ENCODE results near the gene SSBP4.

Gene SSBP4

DNA sequence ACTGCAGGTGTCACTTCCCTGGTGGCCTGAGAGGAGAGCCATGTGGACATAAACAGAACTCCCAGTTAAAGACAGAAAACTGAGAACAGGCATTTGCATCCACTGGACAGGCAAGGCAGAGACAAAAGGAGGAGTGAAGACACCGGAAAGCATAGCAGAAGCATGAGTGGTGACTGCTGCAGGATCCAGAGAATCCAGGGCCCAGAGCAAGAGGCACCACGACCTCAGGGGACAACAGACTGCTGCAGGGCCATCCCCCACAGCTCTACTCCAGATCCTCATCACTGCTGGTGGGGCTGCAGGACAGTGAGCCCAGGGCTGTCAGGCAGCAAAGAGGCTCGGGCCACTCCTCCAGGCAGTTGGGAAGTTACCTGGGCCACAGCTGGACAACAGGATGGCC lies 33.2 kb downstream of the SSBP4 start:
- peak overlapping the region; percentile 54 to 92 (median 84) for H3K4me2 ChIP-seq
- peaks cover 37 to 100% (median 72%) of the 10 kb centered on the region in 11 experiments for H3K36me3 ChIP-seq
- peaks cover 30 to 47% (median 40%) of the 10 kb centered on the region in 10 experiments for H3K4me1 ChIP-seq
- H3K9me3 ChIP-seq (replicated peaks in 1 of 11): no peaks in the 10 kb centered on the region
- no peaks in the 10 kb centered on the region for H3K27me3 ChIP-seq
- no peak overlapping the region for H3K4me3 ChIP-seq
- peaks cover 44 to 100% (median 73%) of the 10 kb centered on the region in 11 experiments for H4K20me1 ChIP-seq
- H3K27ac ChIP-seq: peak overlapping the region in 1 of 11 experiments; percentile 49; a peak in 1 of 22 replicates
- TF ChIP-seq Cebpa-rat (IDR thresholded peaks at IDR 0.05): no peak
- peak overlapping the region in 9 of 11 experiments; percentile 5 to 68 (median 48); a peak in 14 of 22 replicates for H3K9ac ChIP-seq

DNA sequence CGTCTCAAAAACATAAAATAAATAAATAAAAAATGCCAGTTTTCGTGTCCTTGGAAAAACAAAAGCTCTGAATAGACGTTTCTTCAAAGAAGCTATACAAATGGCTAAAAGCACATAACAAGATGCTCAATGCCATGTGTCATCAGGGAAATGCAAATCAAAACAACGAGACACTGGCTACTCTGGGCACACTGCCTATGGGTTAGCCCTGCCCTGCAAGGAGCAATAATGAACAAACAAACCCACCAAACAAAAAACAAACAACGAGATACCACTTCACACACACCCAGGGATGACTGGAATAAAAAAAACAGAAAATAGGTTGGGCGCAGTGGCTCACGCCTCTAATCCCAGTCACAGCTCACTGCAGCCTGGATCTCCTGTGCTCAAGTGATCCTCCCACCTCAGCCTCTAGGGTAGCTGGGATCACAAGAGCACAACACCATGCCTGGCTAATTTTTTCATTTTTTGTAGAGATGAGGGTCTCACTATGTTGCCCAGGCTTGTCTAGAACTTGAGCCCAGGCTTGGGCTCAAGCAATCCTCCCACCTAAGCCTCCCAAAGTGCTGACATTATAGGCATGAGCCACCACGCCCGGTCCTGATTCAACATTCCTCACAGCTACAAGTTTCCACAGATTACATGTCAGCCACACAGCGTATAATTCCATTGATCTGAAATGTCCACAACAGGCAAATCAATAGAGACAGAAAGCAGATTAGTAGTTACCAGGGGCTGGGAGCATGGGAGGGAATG lies 34.2 kb downstream of the SSBP4 start:
- peak overlapping the region in 4 of 11 experiments; percentile 5 to 49 (median 22); a peak in 3 of 22 replicates for H3K9ac ChIP-seq
- no peaks in the 10 kb centered on the region for H3K9me3 ChIP-seq (replicated peaks in 1 of 11)
- peaks cover 30 to 45% (median 39%) of the 10 kb centered on the region in 10 experiments for H3K4me1 ChIP-seq
- no peak overlapping the region for H3K4me3 ChIP-seq
- no peak for TF ChIP-seq Cebpa-rat (IDR thresholded peaks at IDR 0.05)
- no peaks in the 10 kb centered on the region for H3K27me3 ChIP-seq
- peaks cover 38 to 100% (median 72%) of the 10 kb centered on the region in 11 experiments for H3K36me3 ChIP-seq
- H3K4me2 ChIP-seq: peak overlapping the region in 2 of 11 experiments; percentile 7 to 86; a peak in 1 of 22 replicates
- H4K20me1 ChIP-seq: peaks cover 41 to 100% (median 73%) of the 10 kb centered on the region in 11 experiments
- no peak overlapping the region for H3K27ac ChIP-seq

DNA sequence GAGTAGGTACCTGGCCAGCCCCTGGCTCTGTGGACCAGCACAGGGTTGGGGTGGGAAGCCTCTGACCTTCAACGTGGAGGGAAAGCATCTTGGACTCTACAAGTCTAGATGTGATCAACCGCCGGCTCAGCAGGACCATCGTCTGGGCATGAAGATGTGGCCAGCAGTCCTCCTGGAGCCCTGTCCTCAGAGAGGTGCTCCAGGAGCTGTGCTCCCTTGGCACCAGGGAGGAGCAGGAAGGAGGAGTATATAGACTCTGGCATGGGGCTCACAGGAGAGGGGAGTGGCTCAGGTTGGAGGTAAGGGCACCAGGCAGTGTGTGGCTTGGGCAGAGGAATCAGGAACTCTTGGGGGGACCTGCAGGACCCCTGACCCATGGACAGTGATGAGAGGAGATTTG lies 37.1 kb downstream of the SSBP4 start:
- TF ChIP-seq Cebpa-rat (IDR thresholded peaks at IDR 0.05): no peak
- H3K27me3 ChIP-seq: no peaks in the 10 kb centered on the region
- H3K9me3 ChIP-seq (replicated peaks in 1 of 11): no peaks in the 10 kb centered on the region
- H3K4me2 ChIP-seq: no peak overlapping the region
- H3K27ac ChIP-seq: no peak overlapping the region
- peaks cover 42 to 100% (median 76%) of the 10 kb centered on the region in 11 experiments for H3K36me3 ChIP-seq
- H3K4me1 ChIP-seq: peaks cover 24 to 49% (median 44%) of the 10 kb centered on the region in 10 experiments
- H3K9ac ChIP-seq: no peak overlapping the region
- peaks cover 28 to 100% (median 71%) of the 10 kb centered on the region in 11 experiments for H4K20me1 ChIP-seq
- no peak overlapping the region for H3K4me3 ChIP-seq

DNA sequence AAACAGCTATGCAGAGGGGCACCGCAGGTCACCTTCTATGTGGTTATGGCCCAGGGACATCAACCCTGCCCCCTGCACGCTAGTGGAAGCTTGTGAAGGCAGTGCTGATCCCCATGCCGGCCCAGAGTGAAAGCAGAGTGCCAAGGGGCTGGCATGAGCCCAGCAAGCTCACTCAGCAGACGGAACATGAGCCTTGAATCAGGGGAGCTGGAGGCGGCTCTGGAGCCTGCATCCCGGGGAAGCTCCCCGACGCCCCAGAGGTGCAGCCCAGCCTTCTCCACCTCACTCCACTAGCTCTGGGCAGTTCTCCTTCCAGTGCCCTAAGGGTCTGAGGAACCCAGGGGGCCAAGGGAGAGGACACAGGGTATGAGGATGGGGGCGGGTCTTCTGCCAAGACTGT lies 37.8 kb downstream of the SSBP4 start:
- peaks cover 26 to 100% (median 70%) of the 10 kb centered on the region in 11 experiments for H4K20me1 ChIP-seq
- H3K27ac ChIP-seq: no peak overlapping the region
- peaks cover 44 to 100% (median 81%) of the 10 kb centered on the region in 11 experiments for H3K36me3 ChIP-seq
- no peak overlapping the region for H3K4me3 ChIP-seq
- H3K9ac ChIP-seq: no peak overlapping the region; a peak in 2 of 22 replicates
- H3K27me3 ChIP-seq: no peaks in the 10 kb centered on the region
- H3K4me1 ChIP-seq: peaks cover 24 to 49% (median 44%) of the 10 kb centered on the region in 10 experiments
- TF ChIP-seq Cebpa-rat (IDR thresholded peaks at IDR 0.05): no peak
- no peak overlapping the region for H3K4me2 ChIP-seq
- no peaks in the 10 kb centered on the region for H3K9me3 ChIP-seq (replicated peaks in 1 of 11)

DNA sequence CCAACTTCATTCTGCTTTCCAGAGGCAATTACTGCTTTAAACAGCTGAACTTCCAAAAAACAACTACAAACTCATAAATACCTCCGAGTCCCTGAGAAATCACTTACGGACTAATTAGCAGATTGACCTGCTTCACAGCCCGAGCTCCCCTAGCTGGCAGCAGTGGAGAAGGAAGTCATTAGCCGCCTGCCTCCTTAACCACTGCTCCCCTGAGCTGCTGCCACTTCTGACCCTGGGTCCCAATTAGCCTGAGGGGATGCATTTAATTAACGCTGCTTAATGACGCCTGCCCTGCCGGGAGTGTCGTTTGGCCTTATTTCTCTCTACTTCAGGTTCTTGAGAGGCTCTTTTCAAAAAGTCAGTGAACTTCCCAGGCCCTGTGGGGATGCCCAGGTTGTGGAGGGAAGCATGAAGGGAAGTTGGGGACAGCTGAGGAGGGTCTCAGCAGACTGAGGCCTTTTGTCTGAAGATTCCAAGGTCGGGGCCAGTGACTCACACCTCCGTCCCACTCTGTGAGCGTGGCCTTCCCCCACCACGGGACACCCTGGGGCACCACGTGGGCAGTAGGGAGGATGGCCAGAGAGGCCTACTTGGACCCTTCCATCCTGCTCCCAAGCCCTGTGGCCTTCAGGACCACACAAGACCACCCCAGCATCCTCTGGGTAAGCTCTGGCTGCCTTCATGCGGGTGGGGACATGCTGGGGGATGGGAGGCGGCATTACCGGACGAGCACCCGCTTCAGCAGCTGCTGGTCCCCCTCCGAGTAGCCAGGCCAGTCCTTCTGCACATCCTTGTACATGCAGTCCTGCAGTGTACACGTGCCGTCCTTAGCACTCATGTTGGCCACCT lies 38.5 kb downstream of the SSBP4 start:
- peaks cover 24 to 100% (median 67%) of the 10 kb centered on the region in 11 experiments for H4K20me1 ChIP-seq
- H3K36me3 ChIP-seq: peaks cover 44 to 100% (median 86%) of the 10 kb centered on the region in 11 experiments
- H3K4me3 ChIP-seq: no peak overlapping the region
- H3K4me2 ChIP-seq: no peak overlapping the region
- H3K4me1 ChIP-seq: peaks cover 23 to 49% (median 44%) of the 10 kb centered on the region in 10 experiments
- no peak overlapping the region for H3K27ac ChIP-seq
- H3K9ac ChIP-seq: no peak overlapping the region; a peak in 2 of 22 replicates
- no peaks in the 10 kb centered on the region for H3K9me3 ChIP-seq (replicated peaks in 1 of 11)
- no peak for TF ChIP-seq Cebpa-rat (IDR thresholded peaks at IDR 0.05)
- no peaks in the 10 kb centered on the region for H3K27me3 ChIP-seq

DNA sequence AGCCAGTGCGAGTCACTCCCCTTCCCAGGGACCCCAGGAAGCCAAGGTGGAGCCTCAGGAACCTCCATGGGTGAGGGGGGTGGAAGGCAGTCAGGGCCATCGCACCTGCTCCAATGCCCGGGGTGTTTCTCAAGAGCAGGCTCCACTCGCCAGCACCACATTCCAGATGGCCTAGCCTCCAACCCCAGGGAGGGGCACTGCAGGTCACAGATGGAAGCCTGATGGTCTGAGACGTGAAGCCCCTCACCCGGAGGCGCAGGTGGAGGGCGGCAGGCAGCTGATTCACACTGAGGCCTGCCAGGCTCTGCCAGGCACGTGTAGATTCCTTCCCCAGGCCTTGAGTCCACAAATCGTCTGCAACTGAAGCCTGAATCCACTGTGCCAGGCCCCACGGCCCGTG lies 41.7 kb downstream of the SSBP4 start:
- H3K27ac ChIP-seq: peak overlapping the region in 3 of 11 experiments; percentile 5 to 54 (median 15); a peak in 4 of 22 replicates
- H3K36me3 ChIP-seq: peaks cover 57 to 100% (median 93%) of the 10 kb centered on the region in 11 experiments
- peak overlapping the region in 9 of 11 experiments; percentile 51 to 88 (median 81); a peak in 17 of 22 replicates for H3K4me2 ChIP-seq
- TF ChIP-seq Cebpa-rat (IDR thresholded peaks at IDR 0.05): no peak
- H3K27me3 ChIP-seq: no peaks in the 10 kb centered on the region
- H3K9me3 ChIP-seq (replicated peaks in 1 of 11): no peaks in the 10 kb centered on the region
- no peak overlapping the region for H3K4me3 ChIP-seq
- H3K4me1 ChIP-seq: peaks cover 36 to 67% (median 55%) of the 10 kb centered on the region in 10 experiments
- H4K20me1 ChIP-seq: peaks cover 40 to 100% (median 77%) of the 10 kb centered on the region in 11 experiments
- peak overlapping the region in 8 of 11 experiments; percentile 1 to 60 (median 14); a peak in 7 of 22 replicates for H3K9ac ChIP-seq

DNA sequence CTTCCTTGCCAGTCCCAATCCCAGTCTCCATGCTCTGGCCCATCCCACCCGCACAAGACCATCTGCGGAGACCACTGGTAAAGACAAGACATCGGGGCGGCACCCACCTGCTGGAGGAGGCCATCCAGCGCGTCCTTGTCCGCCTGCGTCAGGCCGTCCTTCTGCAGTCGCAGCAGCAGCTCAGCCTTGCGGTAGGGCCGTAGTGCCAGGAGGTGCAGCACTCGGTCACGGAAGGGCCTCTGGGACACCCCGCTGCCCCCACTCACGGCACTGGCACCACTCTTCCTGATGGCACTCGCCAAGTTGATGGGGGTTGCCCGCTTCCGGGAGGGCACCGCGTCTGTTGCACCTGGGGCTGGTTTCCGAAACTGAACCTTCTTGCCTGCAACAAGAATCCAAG lies 42.3 kb downstream of the SSBP4 start:
- Histone ChIP-seq H3K27ac (peak overlapping the region in 5 of 11 experiments; percentile 1 to 54 (median 5); a peak in 4 of 22 replicates), H3K9ac (peak overlapping the region in 8 of 11 experiments; percentile 1 to 60 (median 32); a peak in 9 of 22 replicates), H3K36me3 (peaks cover 51 to 100% (median 91%) of the 10 kb centered on the region in 11 experiments), H3K4me2 (peak overlapping the region; percentile 14 to 88 (median 73); a peak in 20 of 22 replicates), H3K4me1 (peaks cover 42 to 67% (median 60%) of the 10 kb centered on the region in 10 experiments), H3K4me3 (no peak overlapping the region), H3K27me3 (no peaks in the 10 kb centered on the region), H3K9me3 (replicated peaks in 1 of 11) (no peaks in the 10 kb centered on the region), H4K20me1 (peaks cover 46 to 100% (median 77%) of the 10 kb centered on the region in 11 experiments)
- TF ChIP-seq Cebpa-rat (IDR thresholded peaks at IDR 0.05): no peak

DNA sequence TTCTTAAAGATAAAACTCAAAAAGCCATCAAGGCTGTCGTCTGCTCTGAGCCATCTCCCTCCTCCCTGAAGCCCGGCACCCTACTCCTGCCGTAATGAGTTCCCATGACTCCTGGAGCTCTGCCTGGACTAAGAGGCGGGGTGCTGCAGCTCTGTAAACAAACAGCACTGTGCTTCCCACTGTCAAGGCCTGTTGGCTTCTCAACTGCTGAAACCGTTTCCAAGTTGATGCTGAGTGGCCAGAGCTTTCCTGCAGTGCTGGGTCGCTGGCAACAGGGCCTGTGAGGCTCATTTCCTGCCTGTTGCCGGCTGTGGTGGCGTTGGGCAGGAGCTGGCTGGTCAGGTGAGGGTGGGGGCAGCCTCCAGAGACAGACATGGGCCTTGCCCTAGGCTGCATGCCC lies 45.4 kb downstream of the SSBP4 start:
- Histone ChIP-seq H3K4me3 (no peak overlapping the region), H3K4me2 (peak overlapping the region; percentile 43 to 74 (median 65)), H3K27ac (peak overlapping the region in 6 of 11 experiments; percentile 6 to 55 (median 28); a peak in 10 of 22 replicates), H3K36me3 (peaks cover 34 to 93% (median 59%) of the 10 kb centered on the region in 11 experiments), H3K4me1 (peaks cover 65 to 89% (median 82%) of the 10 kb centered on the region in 10 experiments), H3K27me3 (no peaks in the 10 kb centered on the region), H3K9me3 (replicated peaks in 1 of 11) (no peaks in the 10 kb centered on the region), H4K20me1 (peaks cover 63 to 97% (median 83%) of the 10 kb centered on the region in 11 experiments), H3K9ac (peak overlapping the region; percentile 14 to 66 (median 49); a peak in 19 of 22 replicates)
- TF ChIP-seq Cebpa-rat (IDR thresholded peaks at IDR 0.05): no peak
